ENCODE data around the gene SNCAIP.

DNA sequence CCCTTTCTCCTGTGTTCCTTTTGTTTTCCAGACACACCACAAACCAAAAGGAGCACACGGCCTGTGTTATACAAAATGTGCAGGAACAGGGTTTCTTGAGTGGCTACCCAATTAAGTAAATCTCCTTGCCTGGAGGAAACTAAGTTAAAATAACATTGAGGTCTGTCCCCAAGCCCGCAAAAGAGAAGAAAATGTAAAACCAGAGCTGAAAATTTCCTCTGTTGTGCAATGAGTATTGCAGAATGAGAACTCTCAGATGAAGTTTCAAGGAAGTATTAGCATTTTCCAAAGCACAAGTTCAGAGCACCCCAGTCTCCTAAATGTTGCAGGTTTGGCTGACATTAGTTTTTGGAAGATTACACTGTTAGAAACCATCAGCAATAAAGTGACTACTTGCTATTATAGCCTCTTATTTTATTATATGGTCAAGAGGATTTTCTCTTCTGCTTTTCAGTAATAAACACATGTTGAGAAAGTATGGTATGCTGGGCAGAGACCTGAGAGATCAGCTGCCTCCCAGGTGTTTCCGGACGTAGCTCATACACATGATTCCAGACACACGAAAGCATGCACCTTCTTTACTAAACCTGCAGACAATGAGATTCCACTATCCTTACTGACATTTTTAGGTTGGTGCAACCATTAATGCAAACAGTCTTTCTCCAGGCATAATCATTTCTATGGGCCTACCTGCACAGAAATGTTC, 161.3 kb downstream of the SNCAIP start:
- TF ChIP-seq, protein P1, sequence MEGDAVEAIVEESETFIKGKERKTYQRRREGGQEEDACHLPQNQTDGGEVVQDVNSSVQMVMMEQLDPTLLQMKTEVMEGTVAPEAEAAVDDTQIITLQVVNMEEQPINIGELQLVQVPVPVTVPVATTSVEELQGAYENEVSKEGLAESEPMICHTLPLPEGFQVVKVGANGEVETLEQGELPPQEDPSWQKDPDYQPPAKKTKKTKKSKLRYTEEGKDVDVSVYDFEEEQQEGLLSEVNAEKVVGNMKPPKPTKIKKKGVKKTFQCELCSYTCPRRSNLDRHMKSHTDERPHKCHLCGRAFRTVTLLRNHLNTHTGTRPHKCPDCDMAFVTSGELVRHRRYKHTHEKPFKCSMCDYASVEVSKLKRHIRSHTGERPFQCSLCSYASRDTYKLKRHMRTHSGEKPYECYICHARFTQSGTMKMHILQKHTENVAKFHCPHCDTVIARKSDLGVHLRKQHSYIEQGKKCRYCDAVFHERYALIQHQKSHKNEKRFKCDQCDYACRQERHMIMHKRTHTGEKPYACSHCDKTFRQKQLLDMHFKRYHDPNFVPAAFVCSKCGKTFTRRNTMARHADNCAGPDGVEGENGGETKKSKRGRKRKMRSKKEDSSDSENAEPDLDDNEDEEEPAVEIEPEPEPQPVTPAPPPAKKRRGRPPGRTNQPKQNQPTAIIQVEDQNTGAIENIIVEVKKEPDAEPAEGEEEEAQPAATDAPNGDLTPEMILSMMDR (IDR thresholded peaks at IDR 0.05) = no peak
- no peak for TF ChIP-seq POLR2A (IDR thresholded peaks at IDR 0.05)
- TF ChIP-seq POLR2AphosphoS5 (IDR thresholded peaks at IDR 0.05) = no peak
- TF ChIP-seq EP300 (IDR thresholded peaks at IDR 0.05) = no peak

All from stomach (tissue), 4 donors.